Astrocyte of the spinal cord (primary cell): ENCODE data around the gene OR2V1.

ENCODE experiments used
- DNase-seq: peaks from one replicate; pipeline ENCODE4 v3.0.0; 2011; ENCODE audit warnings: low read depth, low spot score
- H3K4me3 ChIP-seq: 2 replicates; pipeline ENCODE4 v1.5.1; 2011; ENCODE audit warnings: low read depth, mild to moderate bottlenecking, low read length, moderate library complexity
- CTCF ChIP-seq: IDR thresholded peaks from 2 replicates; pipeline ENCODE4 v1.5.1; 2012; ENCODE audit warnings: low read depth, mild to moderate bottlenecking, low read length, inconsistent platforms
- in situ Hi-C: cut with HindIII; loops from 2 replicates; pipeline ENCODE4 v1.10.0; 2017; ENCODE audit warnings: low sequenced_read_pairs

Gene OR2V1

GRCh38 chr5:181127456-181127855 is 3.5 kb downstream of the OR2V1 start:
- no peak overlapping the region for H3K4me3 ChIP-seq
- no peak for DNase-seq
- in situ Hi-C loops: no loop called here
- TF ChIP-seq CTCF: no peak

GRCh38 chr5:181126841-181127240 is 4.1 kb downstream of the OR2V1 start:
- TF ChIP-seq CTCF: no peak
- in situ Hi-C loops: no loop called here
- no peak overlapping the region for H3K4me3 ChIP-seq
- no peak for DNase-seq

- DNase-seq: no peak
- no peak for TF ChIP-seq CTCF
- in situ Hi-C loops: no loop called here
- no peak overlapping the region for H3K4me3 ChIP-seq
Measured at GRCh38 chr5:181124526-181124925, 6.4 kb downstream of the OR2V1 start.

GRCh38 chr5:181121675-181122561 is 9.1 kb downstream of the OR2V1 start:
- TF ChIP-seq CTCF: no peak
- H3K4me3 ChIP-seq: no peak overlapping the region
- no peak for DNase-seq
- in situ Hi-C loops: no loop called here

GRCh38 chr5:181120761-181121160 is 10.2 kb downstream of the OR2V1 start:
- no peak for TF ChIP-seq CTCF
- H3K4me3 ChIP-seq: no peak overlapping the region
- in situ Hi-C loops: no loop called here
- DNase-seq: no peak

GRCh38 chr5:181120306-181120705 is 10.7 kb downstream of the OR2V1 start:
- no peak for TF ChIP-seq CTCF
- no peak overlapping the region for H3K4me3 ChIP-seq
- in situ Hi-C loops: no loop called here
- no peak for DNase-seq
